HG02588 (cell line): Measurements from ENCODE around the gene COX8C.
A peak's percentile ranks its signal among the peaks of the same experiment; 100 is the strongest.
"Not testable (repeated sequence)": the region's sequence is repeated elsewhere in the genome, so short reads cannot be mapped to it uniquely, and the experiment has no call there.

Experiments used
- ATAC-seq: cut with Tn5 transposase; IDR thresholded peaks from one replicate; pipeline ENCODE4 v1.9.1; 2021; ENCODE audit warnings: mild to moderate bottlenecking, moderate library complexity; ENCODE audit not compliant: unreplicated experiment

COX8C gene

DNA sequence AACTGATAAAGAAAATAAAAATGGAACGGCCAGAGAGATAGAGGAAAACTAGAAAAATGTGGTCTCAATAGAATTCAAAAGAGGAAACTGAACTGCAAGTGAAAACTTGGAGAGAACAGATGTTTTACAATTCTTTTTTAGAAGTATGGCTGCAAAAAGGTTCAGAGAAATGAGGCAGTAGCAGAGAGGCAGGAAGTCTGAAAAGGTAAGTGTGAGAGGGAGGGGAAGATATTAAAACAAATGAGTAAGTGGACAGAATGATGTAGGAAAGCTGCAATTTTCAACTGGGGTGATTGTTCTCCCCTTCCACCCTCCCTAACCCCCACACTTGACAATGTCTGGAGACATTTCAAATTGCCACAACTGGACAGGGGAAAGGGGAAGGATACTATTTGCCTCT is 27.0 kb upstream of the COX8C start:
- ATAC-seq: no peak

DNA sequence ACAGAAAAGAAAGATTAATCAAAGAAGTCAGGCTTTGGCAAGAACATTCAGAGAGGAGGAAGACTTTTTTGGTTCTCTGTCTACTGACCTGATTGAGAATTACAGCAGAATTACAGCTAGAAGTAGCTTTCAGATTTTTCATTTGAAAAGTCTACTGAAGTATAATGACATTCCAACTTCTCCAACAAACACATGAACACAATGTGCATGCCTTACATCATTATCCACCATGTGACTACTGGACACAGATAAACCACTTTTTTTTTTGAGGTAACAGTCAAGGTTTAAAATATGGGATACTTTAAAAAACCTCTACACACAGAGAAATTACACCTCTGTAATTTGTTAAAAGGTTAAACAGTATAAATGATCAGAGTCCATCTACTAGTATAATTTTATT is 26.5 kb upstream of the COX8C start:
- no peak for ATAC-seq

- no peak for ATAC-seq
Observed at GRCh38 chr14:93322929-93323599, 23.9 kb upstream of the COX8C start.

DNA sequence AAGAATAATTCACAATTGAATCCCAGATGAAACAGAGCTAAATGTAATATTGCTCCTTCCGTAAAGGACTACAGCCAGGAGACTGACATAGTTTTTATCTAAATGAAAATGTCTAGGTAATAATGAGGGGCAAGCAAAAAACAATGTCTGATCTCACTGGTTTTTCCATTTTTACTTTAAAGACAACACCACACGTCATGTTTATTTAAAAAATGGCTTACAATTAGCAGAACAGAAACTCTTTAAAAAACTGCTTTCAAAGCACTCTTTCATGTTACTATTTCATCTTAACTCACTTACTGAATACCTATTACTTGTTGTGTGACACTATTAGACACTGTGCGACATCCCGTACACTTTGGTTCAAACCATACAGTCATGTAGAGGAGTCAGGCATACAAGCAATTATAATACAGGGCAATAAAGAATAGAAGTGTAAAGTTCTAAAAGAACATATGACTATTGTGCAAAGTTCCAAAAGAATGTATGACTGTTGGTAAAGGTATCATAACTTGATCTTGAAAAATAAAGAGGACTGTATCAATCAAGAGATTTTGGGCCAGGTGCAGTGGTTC is 23.3 kb upstream of the COX8C start:
- ATAC-seq: no peak

DNA sequence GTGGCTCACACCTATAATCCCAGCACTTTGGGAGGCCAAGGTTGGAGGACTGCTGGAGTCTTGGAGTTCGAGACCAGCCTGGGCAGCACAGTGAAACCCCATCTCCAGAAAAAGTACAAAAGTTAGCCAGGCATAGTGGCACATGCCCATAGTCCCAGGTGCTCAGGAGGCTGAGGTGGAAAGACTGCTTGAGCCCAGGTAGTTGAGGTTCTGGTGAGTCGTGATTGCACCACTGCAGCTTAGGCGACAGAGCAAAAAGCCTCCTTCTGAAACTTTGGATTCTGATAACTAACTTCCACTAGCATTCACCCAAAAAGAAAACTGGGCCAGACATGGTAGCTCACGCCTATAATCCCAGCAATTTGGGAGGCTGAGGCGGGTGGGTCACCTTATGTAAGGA is 20.8 kb upstream of the COX8C start:
- no peak for ATAC-seq

DNA sequence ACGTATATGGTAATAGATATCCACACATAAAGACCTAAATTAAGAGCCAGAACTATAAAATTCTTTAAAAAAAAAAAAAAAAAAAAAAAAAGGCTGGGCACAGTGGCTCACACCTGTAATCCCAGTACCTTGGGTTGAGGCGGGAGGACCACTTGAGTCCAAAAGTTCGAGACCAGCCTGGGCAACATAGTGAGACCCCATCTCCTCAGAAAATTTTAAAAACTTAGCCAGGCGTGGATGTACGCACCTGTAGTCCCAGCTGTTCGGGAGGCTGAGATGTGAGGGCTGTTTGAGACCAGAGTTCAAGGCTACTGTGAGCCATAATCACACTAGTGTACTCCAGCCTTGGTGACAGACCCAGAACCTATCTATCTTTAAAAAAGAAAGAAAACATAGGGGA is 18.4 kb upstream of the COX8C start:
- no peak for ATAC-seq

DNA sequence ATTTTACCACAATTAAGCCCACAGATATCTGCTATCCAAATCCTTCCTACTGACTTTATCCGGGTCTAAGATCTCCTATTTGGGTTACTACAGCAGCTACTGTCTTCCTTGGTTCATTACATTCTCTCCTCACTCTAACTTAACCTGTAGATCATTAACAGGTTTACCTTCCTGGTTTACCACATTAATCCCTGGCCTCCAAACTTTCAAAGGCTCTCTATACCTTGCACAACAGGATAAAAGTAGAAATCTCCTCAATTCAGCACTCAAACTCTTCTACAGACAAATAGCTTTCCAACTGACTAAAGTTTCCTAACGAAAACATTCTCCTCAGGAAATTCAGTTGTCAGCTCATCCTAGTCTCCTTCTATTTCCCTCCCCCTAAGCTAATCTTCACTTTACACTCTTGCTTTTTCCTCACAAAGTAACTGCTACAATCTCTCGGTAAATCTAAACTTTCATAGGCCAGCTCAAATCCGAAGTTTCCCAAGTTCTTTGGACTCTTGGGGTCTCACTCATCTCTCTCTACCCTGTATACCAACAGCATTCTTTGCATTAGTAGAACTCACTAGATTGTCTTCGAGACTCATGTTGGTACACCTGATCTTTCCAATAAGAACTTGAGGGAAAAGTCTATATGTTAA is 16.9 kb upstream of the COX8C start:
- no peak for ATAC-seq

GRCh38 chr14:93330609-93331000 is 16.4 kb upstream of the COX8C start:
- ATAC-seq: no peak

DNA sequence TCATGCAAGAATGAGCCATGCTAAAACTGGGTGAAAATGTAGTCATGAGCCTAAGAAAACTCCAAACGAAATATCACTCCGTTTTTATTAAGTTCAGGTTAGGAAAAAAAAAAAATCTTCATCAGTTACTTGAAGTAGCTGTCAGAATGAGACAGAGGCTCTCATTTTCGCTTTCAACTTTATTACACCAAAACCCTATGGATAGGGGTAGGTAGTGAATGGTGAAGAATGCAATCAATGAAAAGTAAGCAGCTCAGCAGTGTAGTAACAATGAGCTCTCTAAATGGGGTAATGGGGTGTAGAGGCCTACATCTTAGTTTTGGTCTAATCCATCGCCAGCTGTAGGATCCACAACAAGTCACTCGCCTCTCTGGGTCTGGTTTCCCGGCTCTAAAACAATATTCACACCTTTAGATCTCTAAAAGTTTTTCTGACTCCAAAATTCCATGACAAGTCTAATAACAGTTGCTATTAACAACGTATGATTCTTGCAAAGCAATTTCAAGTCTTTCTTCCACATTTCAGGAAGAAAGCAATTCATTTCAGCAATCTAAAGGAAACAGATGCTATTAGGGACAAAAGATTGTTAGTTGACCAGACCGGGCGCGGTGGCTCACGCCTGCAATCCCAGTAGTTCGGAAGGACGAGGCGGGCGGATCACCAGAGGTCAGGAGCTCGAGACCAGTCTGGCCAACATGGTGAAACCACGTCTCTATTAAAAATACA is 15.8 kb upstream of the COX8C start:
- no peak for ATAC-seq

DNA sequence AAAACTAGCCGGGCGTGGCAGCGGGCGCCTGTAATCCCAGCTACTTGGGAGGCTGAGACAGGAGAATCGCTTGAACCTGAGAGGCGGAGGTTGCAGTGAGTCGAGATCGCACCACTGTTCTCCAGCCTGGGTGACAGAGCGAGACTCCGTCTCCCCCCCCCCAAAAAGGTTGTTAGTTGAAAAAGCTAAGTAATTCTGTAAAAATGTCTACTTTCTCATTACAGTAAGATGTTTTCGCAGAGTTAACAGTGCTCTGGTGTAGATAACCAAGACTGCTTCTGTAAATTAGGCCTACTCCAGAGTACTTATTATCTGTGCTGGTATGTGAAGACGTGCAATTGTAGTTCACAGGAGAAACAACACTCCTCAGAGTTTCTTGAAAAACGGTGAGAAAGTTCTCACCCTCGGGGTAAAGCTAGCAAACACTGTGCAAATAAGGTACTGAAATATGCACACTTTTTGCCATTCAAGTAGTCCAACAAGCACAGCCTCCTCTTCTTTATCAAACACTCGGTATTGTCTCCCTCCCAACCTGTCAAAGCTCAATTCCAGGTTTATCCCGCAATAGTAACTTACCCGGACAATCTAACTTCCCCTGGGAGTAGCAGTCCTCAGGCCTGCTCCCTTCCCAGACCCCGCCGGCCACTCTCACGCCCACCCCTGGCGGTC is 15.1 kb upstream of the COX8C start:
- ATAC-seq: no peak

DNA sequence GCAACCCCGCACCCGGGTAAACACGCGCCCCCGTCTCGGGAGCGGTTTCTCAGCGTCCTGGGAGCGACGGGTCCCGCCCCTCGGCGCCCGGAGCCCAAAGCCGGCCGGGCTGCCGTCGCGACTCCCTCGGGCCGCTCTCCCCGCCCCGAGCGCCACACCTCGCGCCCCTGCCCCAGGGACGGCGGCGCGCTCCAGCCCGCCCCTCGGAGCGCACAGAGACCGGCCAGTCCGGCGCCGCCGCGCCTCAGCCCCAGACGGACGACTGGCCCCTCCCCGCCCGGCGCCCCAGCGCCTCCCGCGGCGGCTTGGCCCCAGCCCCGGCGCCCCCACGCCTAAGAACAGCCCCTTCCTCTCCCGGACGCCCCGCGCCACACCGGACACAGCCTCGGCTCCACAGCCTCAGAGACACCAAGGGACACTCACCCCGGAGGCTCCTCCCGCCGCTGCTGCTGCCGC is 14.6 kb upstream of the COX8C start:
- peak; percentile 63 for ATAC-seq

DNA sequence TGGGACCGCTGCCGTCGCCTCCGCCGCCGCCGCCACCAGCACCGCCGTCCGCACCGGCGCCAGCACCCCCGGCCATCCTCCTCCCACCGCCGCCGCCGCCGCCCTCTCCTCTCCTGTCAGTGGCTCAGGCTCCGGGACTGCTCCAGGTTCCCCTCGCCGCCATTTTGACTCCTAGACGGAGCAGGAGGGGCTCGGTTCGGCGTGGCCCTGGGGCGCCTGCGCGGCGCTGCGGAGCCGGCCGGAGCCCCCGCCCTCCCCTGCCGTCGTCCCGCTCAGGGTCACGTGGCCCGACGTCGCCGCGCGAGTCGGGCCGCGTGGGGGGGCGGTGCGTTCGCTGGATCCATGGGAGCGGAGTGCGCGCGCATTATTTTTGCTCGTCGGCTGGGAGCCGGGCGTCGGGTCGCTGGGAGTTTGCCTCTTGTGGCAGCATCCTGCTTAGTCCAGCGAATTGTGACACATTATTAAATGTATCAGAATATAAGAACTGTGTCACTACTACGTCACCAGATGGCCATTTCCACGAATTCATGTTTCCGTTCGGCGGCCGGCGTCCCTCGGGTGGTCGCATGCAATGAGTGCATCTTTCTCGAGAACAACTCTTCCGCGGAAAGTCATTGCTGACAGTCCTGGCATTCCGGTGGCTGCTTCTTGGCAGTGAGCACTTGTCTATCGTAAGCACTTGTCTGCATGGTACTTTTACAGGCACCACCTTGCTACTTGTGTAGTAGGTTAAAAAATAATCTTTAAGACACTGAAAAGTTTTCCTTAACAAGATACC is 13.9 kb upstream of the COX8C start, which contains the start of gene BTBD7:
TSS of gene BTBD7 (minus strand) at position 184 of the 778 bp plus-strand sequence. CDS start 36,985 bp downstream, outside the sequence.
- ATAC-seq: peak; percentile 79

GRCh38 chr14:93333631-93334103 is 13.3 kb upstream of the COX8C start:
- no peak for ATAC-seq

GRCh38 chr14:93337143-93337753 is 9.7 kb upstream of the COX8C start:
- ATAC-seq: no peak

DNA sequence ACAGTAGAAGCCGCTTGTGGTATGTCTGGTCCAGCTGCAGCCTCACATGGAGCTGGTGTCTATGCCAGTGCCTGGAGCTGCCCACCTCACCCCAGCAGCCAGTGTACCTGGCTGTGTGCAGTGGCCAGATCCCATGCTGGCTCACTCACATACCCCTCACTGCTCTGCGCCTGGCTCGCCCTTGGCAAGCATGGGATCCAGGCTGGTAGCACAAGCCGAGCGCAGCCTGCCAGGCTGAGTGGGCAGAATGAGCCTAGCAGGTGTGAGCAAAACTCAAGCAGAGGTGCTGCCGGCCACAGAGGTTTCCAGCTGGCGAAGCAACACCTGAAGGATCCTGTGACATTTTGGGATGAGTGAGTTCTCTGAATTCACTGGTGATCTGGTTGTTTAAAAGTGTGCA is 9.1 kb upstream of the COX8C start:
- no peak for ATAC-seq

DNA sequence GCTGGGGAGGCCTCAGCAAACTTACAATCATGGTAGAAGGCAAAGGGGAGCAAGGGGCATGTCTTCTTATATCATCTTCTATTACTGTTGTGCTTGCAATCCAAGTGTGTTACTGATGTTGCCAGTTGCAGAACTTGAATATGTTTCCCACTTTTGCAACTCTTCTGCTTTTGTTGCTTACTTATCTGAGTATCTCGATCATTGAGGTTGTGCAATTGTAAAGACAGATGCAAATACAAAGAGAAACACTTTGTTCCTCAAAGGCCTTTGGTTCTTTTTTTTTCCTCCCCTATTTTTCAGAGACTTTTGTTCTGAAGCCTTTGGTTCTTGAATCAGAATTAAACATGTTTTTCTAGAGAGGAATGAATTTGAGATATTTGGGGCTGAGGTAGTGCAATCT is 3.7 kb upstream of the COX8C start:
- no peak for ATAC-seq

DNA sequence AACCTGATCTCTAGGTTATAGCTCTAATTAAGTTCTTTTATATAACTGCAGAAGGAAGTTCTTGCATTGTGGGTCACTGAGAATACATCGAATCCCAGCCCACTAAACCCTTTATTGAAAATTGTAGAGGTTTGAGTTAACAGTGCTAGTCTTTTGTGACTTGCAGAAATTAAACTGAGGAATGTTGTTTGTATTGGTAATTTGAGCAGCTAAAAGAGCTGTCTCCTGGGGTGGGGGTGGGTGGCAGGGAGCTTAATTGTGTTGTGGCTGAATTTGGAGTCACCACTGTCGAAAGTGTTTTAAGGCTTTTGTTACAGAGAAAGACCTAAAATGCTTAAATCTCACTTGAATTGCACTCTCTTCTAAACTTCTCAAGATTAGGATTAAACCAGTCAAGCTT is 3.2 kb upstream of the COX8C start:
- ATAC-seq: no peak

DNA sequence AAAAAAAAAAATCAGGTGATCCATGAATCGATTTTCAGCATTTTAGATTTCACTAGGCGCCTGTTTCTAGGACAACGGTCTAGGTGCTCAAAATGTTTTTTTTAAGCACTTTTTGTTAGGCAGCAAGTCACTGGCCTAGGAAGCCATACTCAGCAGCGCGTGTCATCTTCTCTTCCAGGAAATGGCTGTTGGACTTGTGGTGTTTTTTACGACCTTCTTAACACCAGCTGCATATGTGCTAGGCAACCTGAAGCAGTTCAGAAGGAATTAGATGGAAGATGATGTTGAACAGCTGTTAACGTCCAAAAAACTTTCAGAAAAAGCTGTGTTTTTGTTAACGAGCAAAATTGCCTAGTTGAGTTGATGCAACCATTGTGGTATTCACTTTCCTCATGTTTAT is 868 bp downstream of the COX8C start:
- no peak for ATAC-seq

DNA sequence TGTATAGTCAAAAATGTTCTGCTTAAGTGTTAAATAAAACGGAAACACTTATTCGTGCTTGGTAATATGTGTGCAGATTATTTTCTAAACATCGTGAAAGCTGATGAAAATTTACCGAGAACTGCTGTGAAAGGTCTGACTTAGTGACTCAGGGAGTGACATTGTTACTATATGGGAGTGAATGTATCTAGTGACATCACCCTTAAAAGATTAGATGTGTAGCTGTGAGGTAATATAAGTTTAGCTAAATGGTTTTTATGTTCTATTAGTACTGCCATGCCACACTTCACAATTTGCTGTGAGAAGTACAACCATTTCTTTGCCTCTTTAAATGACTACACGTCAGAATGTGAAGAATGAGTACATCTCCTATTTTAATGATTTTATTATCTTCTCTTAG is 1.3 kb downstream of the COX8C start:
- ATAC-seq: no peak

- ATAC-seq: not testable (repeated sequence)
Observed at GRCh38 chr14:93354873-93355272, 7.9 kb downstream of the COX8C start.
